Esophagus muscularis mucosa (tissue), 4 donors: ENCODE results near the gene CDK14. TPM values are rescaled to one million over a fixed set of nuclear protein-coding genes. Genes with fewer than 3 reads are reported as not detected.

Experiments used
- DNase-seq: peaks from one replicate; pipeline ENCODE4 v3.0.0-alpha.2; 2017; ENCODE audit errors: extremely low spot score
- H3K27ac ChIP-seq, 4 donors: fragments of 200-600 bp; sonication (generic); replicated peaks in 1 of 4; 1 replicate in 3 of 4; 2 replicates in 1 of 4; pipeline ENCODE4 v1.5.1; 2016 to 2019; ENCODE audit warnings: mild to moderate bottlenecking in 1 of 4
- H3K27me3 ChIP-seq, 4 donors: fragments of 200-600 bp; sonication (generic); one replicate each; pipeline versions ENCODE4 v1.5.1 to v1.6.0; 2016 to 2019
- H3K36me3 ChIP-seq, 4 donors: fragments of 200-600 bp; sonication (generic); one replicate each; pipeline ENCODE4 v1.5.1; 2016 to 2019
- H3K4me1 ChIP-seq, 4 donors: fragments of 200-600 bp; sonication (generic); one replicate each; pipeline ENCODE4 v1.5.1; 2016 to 2019
- H3K4me3 ChIP-seq, 4 donors: fragments of 200-600 bp; sonication (generic); 1 replicate in 2 of 4; 2 replicates in 2 of 4; pipeline ENCODE4 v1.5.1; 2016 to 2019; ENCODE audit warnings: mild to moderate bottlenecking in 4 of 4, moderate library complexity in 1 of 4
- H3K9me3 ChIP-seq, 4 donors: fragments of 200-600 bp; sonication (generic); 1 replicate in 3 of 4; 2 replicates in 1 of 4; pipeline ENCODE4 v1.5.1; 2016 to 2019
- CTCF ChIP-seq, 3 experiments: fragments of 200-600 bp in 2 of 3; fragments of 450-650 bp in 1 of 3; sonication (generic) in 2 of 3; IDR thresholded peaks; one replicate each; pipeline ENCODE4 v1.5.1; 2017 to 2019; ENCODE audit warnings: antibody characterized with exemption in 3 of 3, mild to moderate bottlenecking in 2 of 3, moderate library complexity in 1 of 3
- EP300 ChIP-seq: sonication (generic); formaldehyde crosslinking; IDR thresholded peaks from one replicate; pipeline ENCODE4 v1.6.1; 2017; ENCODE audit warnings: antibody characterized with exemption
- POLR2A ChIP-seq: fragments of 450-650 bp; IDR thresholded peaks from one replicate; pipeline ENCODE4 v1.6.1; 2017; ENCODE audit warnings: antibody characterized with exemption, moderate library complexity, mild to moderate bottlenecking, low read depth
- POLR2AphosphoS5 ChIP-seq, 2 donors: sonication (generic); formaldehyde crosslinking; IDR thresholded peaks; one replicate each; pipeline ENCODE4 v1.6.1; 2017; ENCODE audit warnings: antibody characterized with exemption in 2 of 2
- WGBS: methylation state at CpG from one replicate; pipeline ENCODE4 v1.1.5; 2018; 5-methylcytosine and 5-hydroxymethylcytosine counted together
- intact Hi-C: fragments of 100-400 bp; cut with DNase I; formaldehyde crosslinking; loops from one replicate; pipeline ENCODE4 v1.15.1; 2023
- total RNA-seq, 4 donors: library from RNA; depleted of rRNA; stranded (reverse); fragments of >200 nt; gene quantifications; one replicate each; pipeline versions ENCODE4 v1.1.0 to v1.2.1, GENCODE V29; 2016

The CDK14 gene
- total RNA-seq, 4 donors from 2014 or later = 9.6 to 17.7 (median 14.3) TPM

DNA sequence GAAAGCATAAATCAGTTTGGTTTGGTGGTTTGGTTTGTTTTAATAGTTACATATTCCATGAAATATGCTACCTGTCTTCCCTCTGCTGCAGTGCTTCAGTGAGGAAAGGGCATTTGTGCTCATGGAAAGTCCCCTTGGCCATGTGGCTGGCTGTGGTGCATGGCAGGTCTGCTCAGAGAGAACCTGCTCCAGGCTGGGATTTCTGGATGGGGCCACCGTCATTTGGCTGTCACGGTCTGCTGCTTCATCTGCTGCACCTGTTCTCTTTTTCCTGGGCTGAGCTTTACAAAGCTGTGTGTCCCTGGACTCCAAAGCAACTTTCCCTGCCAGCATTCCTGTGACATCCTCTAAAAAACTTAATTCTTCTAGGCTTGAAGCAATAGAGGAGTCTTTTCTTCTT, 8.9 kb downstream of the CDK14 start:
- TF ChIP-seq POLR2A (no peak), CTCF (IDR thresholded peaks at IDR 0.05) (no peak), EP300 (no peak)
- Histone ChIP-seq H3K4me1 (peaks cover 0 to 12% (median under 1%) of the 10 kb centered on the region in 4 donors), H3K4me3 (no peak overlapping the region), H3K36me3 (no peaks in the 10 kb centered on the region), H3K9me3 (no peaks in the 10 kb centered on the region), H3K27ac (no peak overlapping the region), H3K27me3 (no peaks in the 10 kb centered on the region)
- 83% methylated on average over 2 of the region's 2 CpGs for WGBS
- no peak for DNase-seq
- intact Hi-C loops = no loop called here

DNA sequence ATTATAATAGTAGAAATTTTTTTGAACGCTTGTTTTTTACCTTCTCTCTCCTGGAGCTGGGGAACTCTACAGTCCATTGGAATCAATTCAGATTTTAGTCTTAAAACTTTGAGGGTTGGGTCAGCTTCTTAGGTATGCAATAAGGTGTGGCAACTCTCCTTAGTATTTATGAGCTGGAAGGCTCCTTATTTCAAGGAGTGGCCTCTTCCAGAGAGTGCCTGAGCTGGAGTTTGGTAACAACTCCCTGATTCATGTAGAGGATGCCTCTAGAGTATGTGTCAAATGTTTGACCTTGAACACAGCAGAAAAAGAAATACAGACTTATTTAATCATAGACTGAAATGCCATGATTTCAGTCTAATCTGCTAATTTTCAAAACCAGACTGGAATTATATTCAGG, 11.1 kb downstream of the CDK14 start:
- Histone ChIP-seq H3K4me3 (no peak overlapping the region), H3K4me1 (peaks cover 0 to 12% (median 0%) of the 10 kb centered on the region in 4 donors), H3K27me3 (no peaks in the 10 kb centered on the region), H3K9me3 (no peaks in the 10 kb centered on the region), H3K27ac (no peak overlapping the region), H3K36me3 (no peaks in the 10 kb centered on the region)
- TF ChIP-seq EP300 = no peak
- TF ChIP-seq POLR2AphosphoS5 (IDR thresholded peaks at IDR 0.05) = no peak
- TF ChIP-seq POLR2A = no peak
- TF ChIP-seq CTCF (IDR thresholded peaks at IDR 0.05) = no peak
- WGBS = 21% methylated on average over 1 of the region's 1 CpG
- no peak for DNase-seq
- intact Hi-C loops = no loop called here

GRCh38 chr7:90610105-90610504, 14.0 kb downstream of the CDK14 start:
- WGBS = 88% methylated on average over 4 of the region's 4 CpGs
- no peaks in the 10 kb centered on the region for H3K27me3 ChIP-seq
- no peaks in the 10 kb centered on the region for H3K36me3 ChIP-seq
- TF ChIP-seq POLR2A (no peak), EP300 (no peak), POLR2AphosphoS5 (IDR thresholded peaks at IDR 0.05) (no peak), CTCF (IDR thresholded peaks at IDR 0.05) (no peak)
- no peak overlapping the region for H3K4me3 ChIP-seq
- H3K9me3 ChIP-seq = no peaks in the 10 kb centered on the region
- no peak overlapping the region for H3K27ac ChIP-seq
- no peak for DNase-seq
- peaks cover 0 to 9% (median 0%) of the 10 kb centered on the region in 4 donors for H3K4me1 ChIP-seq
- intact Hi-C loops = no loop called here

- Histone ChIP-seq H3K4me3 (no peak overlapping the region), H3K27ac (no peak overlapping the region), H3K9me3 (no peaks in the 10 kb centered on the region), H3K4me1 (peaks cover 0 to 9% (median 0%) of the 10 kb centered on the region in 4 donors), H3K36me3 (no peaks in the 10 kb centered on the region), H3K27me3 (no peaks in the 10 kb centered on the region)
- no peak for TF ChIP-seq POLR2AphosphoS5 (IDR thresholded peaks at IDR 0.05)
- no peak for TF ChIP-seq CTCF (IDR thresholded peaks at IDR 0.05)
- TF ChIP-seq EP300 = no peak
- TF ChIP-seq POLR2A = no peak
- intact Hi-C loops = no loop called here
- DNase-seq = no peak
- 61% methylated on average over 3 of the region's 3 CpGs for WGBS
Observed at GRCh38 chr7:90611115-90611514, 15.0 kb downstream of the CDK14 start.

DNA sequence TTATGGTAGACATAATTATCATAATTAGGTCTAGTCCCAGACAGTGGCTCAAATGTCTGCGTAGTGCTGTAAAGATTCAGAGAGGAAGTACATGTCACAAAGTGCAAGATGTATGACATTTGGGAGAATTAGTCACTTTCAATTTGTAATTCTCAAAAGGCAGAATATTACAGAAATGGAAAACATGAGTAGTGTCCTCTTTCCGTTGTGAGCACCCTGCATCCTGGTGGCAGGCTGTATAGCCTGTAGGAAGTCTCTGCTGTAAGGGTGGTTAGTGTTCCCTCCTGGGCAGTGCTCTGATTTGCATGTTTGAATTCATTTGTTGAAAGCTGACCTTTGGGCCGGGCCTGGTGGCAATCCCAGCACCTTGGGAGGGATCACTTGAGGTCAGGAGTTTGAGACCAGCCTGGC, 17.0 kb downstream of the CDK14 start:
- DNase-seq = no peak
- Histone ChIP-seq H3K4me1 (peaks cover 0 to 9% (median 0%) of the 10 kb centered on the region in 4 donors), H3K36me3 (no peaks in the 10 kb centered on the region), H3K9me3 (no peaks in the 10 kb centered on the region), H3K27ac (no peak overlapping the region), H3K4me3 (no peak overlapping the region), H3K27me3 (no peaks in the 10 kb centered on the region)
- intact Hi-C loops = no loop called here
- TF ChIP-seq CTCF (IDR thresholded peaks at IDR 0.05) (no peak), POLR2A (no peak), EP300 (no peak), POLR2AphosphoS5 (IDR thresholded peaks at IDR 0.05) (no peak)
- WGBS = 68% methylated on average over 3 of the region's 3 CpGs
